HG02763 (cell line): ENCODE results near the gene KRT84.

Experiments used
- ATAC-seq: cut with Tn5 transposase; IDR thresholded peaks from one replicate; pipeline ENCODE4 v1.9.1; 2021; ENCODE audit warnings: mild to moderate bottlenecking, moderate library complexity; ENCODE audit not compliant: unreplicated experiment

The KRT84 gene

GRCh38 chr12:52385226-52385702 is at the start of gene KRT84:
Gene KRT84, minus strand, starts transcription at chr12:52385652. Its CDS starts 67 bp downstream, at chr12:52385585.
- ATAC-seq = no peak

GRCh38 chr12:52434760-52435530 is 49.5 kb upstream of the KRT84 start:
- ATAC-seq = no peak

- no peak for ATAC-seq
Observed at GRCh38 chr12:52434081-52434733, 48.8 kb upstream of the KRT84 start, which contains the start of gene KRT75. Gene KRT75, minus strand, starts transcription at chr12:52434371. Its CDS starts 67 bp downstream, at chr12:52434304.

GRCh38 chr12:52433501-52434080 is 48.1 kb upstream of the KRT84 start:
- no peak for ATAC-seq

GRCh38 chr12:52432559-52433207 is 47.2 kb upstream of the KRT84 start:
- no peak for ATAC-seq

GRCh38 chr12:52428121-52428520 is 42.7 kb upstream of the KRT84 start:
- no peak for ATAC-seq

- no peak for ATAC-seq
Observed at GRCh38 chr12:52427083-52427482, 41.6 kb upstream of the KRT84 start.

GRCh38 chr12:52426034-52426433 is 40.6 kb upstream of the KRT84 start:
- ATAC-seq = no peak

- no peak for ATAC-seq
Observed at GRCh38 chr12:52425466-52425865, 40.0 kb upstream of the KRT84 start.

- no peak for ATAC-seq
Observed at GRCh38 chr12:52423661-52424500, 38.4 kb upstream of the KRT84 start.

- ATAC-seq = no peak
Observed at GRCh38 chr12:52423035-52423434, 37.6 kb upstream of the KRT84 start.

GRCh38 chr12:52419656-52420055 is 34.2 kb upstream of the KRT84 start:
- no peak for ATAC-seq

- no peak for ATAC-seq
Observed at GRCh38 chr12:52418576-52419110, 33.2 kb upstream of the KRT84 start.

- no peak for ATAC-seq
Observed at GRCh38 chr12:52417740-52418139, 32.3 kb upstream of the KRT84 start.

- ATAC-seq = no peak
Observed at GRCh38 chr12:52416795-52417194, 31.3 kb upstream of the KRT84 start.

GRCh38 chr12:52415870-52416750 is 30.7 kb upstream of the KRT84 start:
- no peak for ATAC-seq

GRCh38 chr12:52414936-52415335 is 29.5 kb upstream of the KRT84 start:
- no peak for ATAC-seq

GRCh38 chr12:52413782-52414345 is 28.4 kb upstream of the KRT84 start:
- ATAC-seq = no peak

- no peak for ATAC-seq
Observed at GRCh38 chr12:52413202-52413601, 27.8 kb upstream of the KRT84 start.
